MM.1S (cell line): ENCODE measurements around the gene PPP6R2.

ENCODE experiments used
- DNase-seq: peaks from one replicate; pipeline ENCODE4 v3.0.0-alpha.2; 2015
- H2AFZ ChIP-seq: fragments of 300-600 bp; sonication (generic); 2 replicates; pipeline ENCODE4 v1.6.0; 2016; ENCODE audit warnings: antibody characterized with exemption, low read length
- H3F3A ChIP-seq: fragments of 300-600 bp; sonication (generic); 2 replicates; pipeline ENCODE4 v1.6.1; 2016; ENCODE audit warnings: mild to moderate bottlenecking, antibody characterized with exemption, low read length, moderate library complexity, mixed read lengths; ENCODE audit not compliant: insufficient read depth
- H3K27ac ChIP-seq: fragments of 300-600 bp; sonication (generic); 2 replicates; pipeline ENCODE4 v1.5.1; 2016; ENCODE audit warnings: mild to moderate bottlenecking, low read length
- H3K27me3 ChIP-seq: fragments of 300-600 bp; sonication (generic); replicated peaks from 2 replicates; pipeline ENCODE4 v1.6.0; 2016; ENCODE audit warnings: low read length; ENCODE audit not compliant: insufficient read depth
- H3K36me3 ChIP-seq: fragments of 300-600 bp; sonication (generic); replicated peaks from 2 replicates; pipeline ENCODE4 v1.6.1; 2016; ENCODE audit warnings: mild to moderate bottlenecking, low read length, mixed read lengths; ENCODE audit not compliant: insufficient read depth
- H3K4me1 ChIP-seq: fragments of 300-600 bp; sonication (generic); 2 replicates; pipeline ENCODE4 v1.6.1; 2016; ENCODE audit warnings: low read length, mixed read lengths
- H3K4me2 ChIP-seq: fragments of 300-600 bp; sonication (generic); 2 replicates; pipeline ENCODE4 v1.6.0; 2016; ENCODE audit warnings: low read depth, low read length
- H3K4me3 ChIP-seq: fragments of 300-600 bp; sonication (generic); 2 replicates; pipeline ENCODE4 v1.5.1; 2016; ENCODE audit warnings: low read length, mixed read lengths
- H3K79me2 ChIP-seq: fragments of 300-600 bp; sonication (generic); 2 replicates; pipeline ENCODE4 v1.6.1; 2016; ENCODE audit warnings: mixed run types, low read length, mixed read lengths
- H3K9ac ChIP-seq: fragments of 300-600 bp; sonication (generic); 2 replicates; pipeline ENCODE4 v1.6.1; 2016; ENCODE audit warnings: low read length, mixed read lengths
- H3K9me2 ChIP-seq: fragments of 300-600 bp; sonication (generic); replicated peaks from 2 replicates; pipeline ENCODE4 v1.6.1; 2016; ENCODE audit warnings: mild to moderate bottlenecking, low read length, mixed read lengths; ENCODE audit not compliant: insufficient read depth
- H3K9me3 ChIP-seq: fragments of 300-600 bp; sonication (generic); replicated peaks from 2 replicates; pipeline ENCODE4 v1.6.1; 2016; ENCODE audit warnings: mild to moderate bottlenecking, low read length, mixed read lengths; ENCODE audit not compliant: insufficient read depth
- H4K20me1 ChIP-seq: fragments of 300-600 bp; sonication (generic); 2 replicates; pipeline ENCODE4 v1.6.1; 2016; ENCODE audit warnings: mild to moderate bottlenecking, low read length, moderate library complexity, mixed read lengths; ENCODE audit not compliant: insufficient read depth
- EZH2 ChIP-seq: fragments of 300-600 bp; sonication (generic); optimal IDR thresholded peaks from 2 replicates; pipeline ENCODE3; 2017; ENCODE audit warnings: low read depth, mild to moderate bottlenecking, antibody characterized with exemption, low read length, mixed read lengths
- EZH2phosphoT487 ChIP-seq: fragments of 300-600 bp; sonication (generic); IDR thresholded peaks from 2 replicates; pipeline ENCODE4 v1.6.1; 2018; ENCODE audit warnings: antibody characterized with exemption, low read length
- TF ChIP-seq, protein P1 (sequence below): fragments of 300-600 bp; sonication (generic); IDR thresholded peaks from 2 replicates; pipeline ENCODE4 v1.5.1; 2016; ENCODE audit warnings: antibody characterized with exemption, low read length, mixed read lengths

Gene PPP6R2

GRCh38 chr22:50469377-50470305 lies 126.5 kb downstream of the PPP6R2 start:
- H4K20me1 ChIP-seq, result peaks cover 4% of the 10 kb centered on the region; the same call in 1 of the 2 replicates
- no peaks in the 10 kb centered on the region for H3K27me3 ChIP-seq
- H3K9ac ChIP-seq, result peak overlapping the region; percentile 55
- DNase-seq, result peak; percentile 93
- no peaks in the 10 kb centered on the region for H3K9me3 ChIP-seq
- no peaks in the 10 kb centered on the region for H3K9me2 ChIP-seq
- peak overlapping the region; percentile 39 for H3K4me3 ChIP-seq
- TF ChIP-seq, protein P1, sequence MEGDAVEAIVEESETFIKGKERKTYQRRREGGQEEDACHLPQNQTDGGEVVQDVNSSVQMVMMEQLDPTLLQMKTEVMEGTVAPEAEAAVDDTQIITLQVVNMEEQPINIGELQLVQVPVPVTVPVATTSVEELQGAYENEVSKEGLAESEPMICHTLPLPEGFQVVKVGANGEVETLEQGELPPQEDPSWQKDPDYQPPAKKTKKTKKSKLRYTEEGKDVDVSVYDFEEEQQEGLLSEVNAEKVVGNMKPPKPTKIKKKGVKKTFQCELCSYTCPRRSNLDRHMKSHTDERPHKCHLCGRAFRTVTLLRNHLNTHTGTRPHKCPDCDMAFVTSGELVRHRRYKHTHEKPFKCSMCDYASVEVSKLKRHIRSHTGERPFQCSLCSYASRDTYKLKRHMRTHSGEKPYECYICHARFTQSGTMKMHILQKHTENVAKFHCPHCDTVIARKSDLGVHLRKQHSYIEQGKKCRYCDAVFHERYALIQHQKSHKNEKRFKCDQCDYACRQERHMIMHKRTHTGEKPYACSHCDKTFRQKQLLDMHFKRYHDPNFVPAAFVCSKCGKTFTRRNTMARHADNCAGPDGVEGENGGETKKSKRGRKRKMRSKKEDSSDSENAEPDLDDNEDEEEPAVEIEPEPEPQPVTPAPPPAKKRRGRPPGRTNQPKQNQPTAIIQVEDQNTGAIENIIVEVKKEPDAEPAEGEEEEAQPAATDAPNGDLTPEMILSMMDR, result no peak
- no peak for TF ChIP-seq EZH2
- peaks cover 23% of the 10 kb centered on the region for H3F3A ChIP-seq
- H3K27ac ChIP-seq, result peak overlapping the region; percentile 88
- H3K36me3 ChIP-seq, result no peaks in the 10 kb centered on the region
- H3K4me1 ChIP-seq, result peaks cover 48% of the 10 kb centered on the region
- H2AFZ ChIP-seq, result no peak overlapping the region
- peak overlapping the region; percentile 78 for H3K4me2 ChIP-seq
- peaks cover 74% of the 10 kb centered on the region for H3K79me2 ChIP-seq

GRCh38 chr22:50470491-50470890 lies 127.4 kb downstream of the PPP6R2 start:
- Histone ChIP-seq H3K9me2 (no peaks in the 10 kb centered on the region), H3K79me2 (peaks cover 75% of the 10 kb centered on the region), H3F3A (peaks cover 23% of the 10 kb centered on the region), H3K27ac (peak overlapping the region; percentile 88), H3K9ac (peak overlapping the region; percentile 32), H3K4me3 (peak overlapping the region; percentile 9), H3K9me3 (no peaks in the 10 kb centered on the region), H4K20me1 (peaks cover 4% of the 10 kb centered on the region; the same call in 1 of the 2 replicates), H3K36me3 (no peaks in the 10 kb centered on the region), H3K27me3 (no peaks in the 10 kb centered on the region), H2AFZ (no peak overlapping the region), H3K4me2 (peak overlapping the region; percentile 78), H3K4me1 (peaks cover 50% of the 10 kb centered on the region)
- DNase-seq, result peak; percentile 24
- TF ChIP-seq EZH2 (no peak), EZH2phosphoT487 (no peak)
- TF ChIP-seq, protein P1, result no peak

- peak overlapping the region; percentile 78 for H3K4me2 ChIP-seq
- peak overlapping the region; percentile 88 for H3K27ac ChIP-seq
- H3K9ac ChIP-seq, result peak overlapping the region; percentile 32; the same call in 1 of the 2 replicates
These were observed 128.2 kb downstream of the PPP6R2 start for GRCh38 chr22:50471197-50471847.

More at GRCh38 chr22:50471197-50471847, 128.2 kb downstream of the PPP6R2 start:
- Histone ChIP-seq H3K36me3 (no peaks in the 10 kb centered on the region), H2AFZ (no peak overlapping the region), H3K27me3 (no peaks in the 10 kb centered on the region), H3K9me3 (no peaks in the 10 kb centered on the region), H3K4me3 (peak overlapping the region; percentile 9), H4K20me1 (peaks cover 4% of the 10 kb centered on the region; the same call in 1 of the 2 replicates), H3K9me2 (no peaks in the 10 kb centered on the region), H3F3A (peaks cover 23% of the 10 kb centered on the region), H3K4me1 (peaks cover 51% of the 10 kb centered on the region), H3K79me2 (peaks cover 75% of the 10 kb centered on the region)
- no peak for DNase-seq
- TF ChIP-seq, protein P1, result no peak
- TF ChIP-seq EZH2, result no peak
- TF ChIP-seq EZH2phosphoT487, result no peak
